Adrenal gland (tissue), 12 donors: ENCODE results near the gene TMEM72. TPM values are rescaled to one million over a fixed set of nuclear protein-coding genes. Genes with fewer than 3 reads are reported as not detected.

Source experiments
- DNase-seq, 7 donors: peaks; one replicate each; pipeline ENCODE4 v3.0.0-alpha.2; 2019 to 2020
- H3K27ac ChIP-seq, 5 donors: fragments of 200-600 bp; sonication (generic) in 4 of 5; 1 replicate in 3 of 5; 2 replicates in 2 of 5; pipeline versions ENCODE4 v1.5.1 to v1.8.0; 2016 to 2020; ENCODE audit warnings: mild to moderate bottlenecking in 1 of 5
- H3K27me3 ChIP-seq: fragments of 200-600 bp; 2 replicates; pipeline ENCODE4 v1.8.0; 2021
- H3K36me3 ChIP-seq, 2 donors: fragments of 200-600 bp; replicated peaks in 1 of 2; 1 replicate in 1 of 2; 2 replicates in 1 of 2; pipeline versions ENCODE4 v1.5.1 to v1.8.0; 2018 to 2022
- H3K4me1 ChIP-seq, 2 donors: fragments of 200-600 bp; replicated peaks in 1 of 2; 1 replicate in 1 of 2; 2 replicates in 1 of 2; pipeline versions ENCODE4 v1.5.1 to v1.8.0; 2018 to 2021
- H3K4me3 ChIP-seq, 4 donors: fragments of 200-600 bp; sonication (generic) in 3 of 4; one replicate each; pipeline ENCODE4 v1.5.1; 2016 to 2018
- H3K9me3 ChIP-seq, 3 donors: fragments of 200-600 bp; sonication (generic) in 1 of 3; replicated peaks in 1 of 3; 1 replicate in 2 of 3; 2 replicates in 1 of 3; pipeline versions ENCODE4 v1.5.1 to v1.8.0; 2016 to 2021
- CTCF ChIP-seq, 6 experiments: fragments of 450-650 bp in 4 of 6; fragments of 200-600 bp in 2 of 6; sonication (generic) in 1 of 6; IDR thresholded peaks; 1 replicate in 5 of 6; 2 replicates in 1 of 6; pipeline versions ENCODE4 v1.5.1 to v1.8.0; 2016 to 2021; ENCODE audit warnings: antibody characterized with exemption in 6 of 6, mild to moderate bottlenecking in 2 of 6, moderate library complexity in 1 of 6
- POLR2A ChIP-seq, 2 donors: fragments of 450-650 bp; IDR thresholded peaks; one replicate each; pipeline ENCODE4 v1.6.1; 2017; ENCODE audit warnings: antibody characterized with exemption in 2 of 2, mild to moderate bottlenecking in 2 of 2, moderate library complexity in 1 of 2
- WGBS, 4 donors: extraction: QIAGEN DNeasy Blood & Tissue Kit in 2 of 4; methylation state at CpG; one replicate each; pipeline versions ENCODE4 v1.1.5 to v1.1.7; 2013 to 2017; 5-methylcytosine and 5-hydroxymethylcytosine counted together
- intact Hi-C, 2 donors: fragments of 100-400 bp; cut with DNase I; formaldehyde crosslinking; loops; one replicate each; pipeline versions ENCODE4 v1.14.1 to v1.15.0; 2022 to 2023
- polyA plus RNA-seq, 3 donors: library from polyadenylated mRNA; stranded (reverse); fragments of 200-250 nt in 2 of 3; fragments of 350-450 nt in 1 of 3; fragmentation: Illumina TruSeq in 1 of 3; extraction: RNeasy Lipid Tissue Mini Kit (QIAGEN cat#74804) in 1 of 3; gene quantifications; one replicate each; pipeline ENCODE4 v1.2.3, GENCODE V29; 2013 to 2014
- total RNA-seq, 9 donors: library from RNA; depleted of rRNA in 4 of 9; stranded (reverse); fragments of >200 nt in 4 of 9; fragments of 120-200 nt in 1 of 9; fragmentation: NEBNext Ultra II Directional in 1 of 9; extraction: Animal tissue kit (Norgen Biotek cat#: 25700) in 1 of 9; gene quantifications; one replicate each; pipeline versions ENCODE4 v1.1.0 to v1.2.4, GENCODE V29; 2013 to 2023
- donor health status: healthy with polysubstance abuse.
- donor health status: Bipolar disorder and iron deficiency.
- donor health status: DM: yes; HTN: yes; CAD: no.
- donor health status: DM: no; HTN: no; CAD: no.
- donor health status: DM: no; HTN: no; CAD: no.
- donor health status: DM: yes; HTN: yes; CAD: no.

TMEM72 gene
- total and polyA plus RNA-seq, 12 donors = 0.17 TPM; not detected in 11

GRCh38 chr10:44870031-44870430 is 41.1 kb upstream of the TMEM72 start:
- Histone ChIP-seq H3K27ac (no peak overlapping the region), H3K4me3 (no peak overlapping the region), H3K36me3 (no peaks in the 10 kb centered on the region), H3K27me3 (peaks cover 5% of the 10 kb centered on the region), H3K9me3 (no peaks in the 10 kb centered on the region), H3K4me1 (no peaks in the 10 kb centered on the region)
- TF ChIP-seq CTCF (IDR thresholded peaks at IDR 0.05) (no peak), POLR2A (IDR thresholded peaks at IDR 0.05) (no peak)
- intact Hi-C loops = no loop called here
- WGBS, 4 donors = 88 to 95% (median 89%) methylated on average over 6 of the region's 6 CpGs
- DNase-seq = no peak

- 69 to 78% (median 70%) methylated on average over 6 of the region's 6 CpGs for WGBS, 4 donors
- Histone ChIP-seq H3K27ac (no peak overlapping the region), H3K4me3 (no peak overlapping the region), H3K27me3 (no peaks in the 10 kb centered on the region), H3K4me1 (no peaks in the 10 kb centered on the region), H3K9me3 (no peaks in the 10 kb centered on the region), H3K36me3 (no peaks in the 10 kb centered on the region)
- intact Hi-C loops = no loop called here
- TF ChIP-seq CTCF (IDR thresholded peaks at IDR 0.05) (no peak), POLR2A (IDR thresholded peaks at IDR 0.05) (no peak)
- peak in 1 of 7 donors; percentile 8 for DNase-seq
Measured at GRCh38 chr10:44873160-44873559, 38.0 kb upstream of the TMEM72 start.

GRCh38 chr10:44874166-44874565 is 37.0 kb upstream of the TMEM72 start:
- Histone ChIP-seq H3K9me3 (no peaks in the 10 kb centered on the region), H3K4me1 (peaks cover 4 to 7% of the 10 kb centered on the region in 2 donors), H3K4me3 (no peak overlapping the region), H3K27ac (no peak overlapping the region), H3K36me3 (no peaks in the 10 kb centered on the region), H3K27me3 (no peaks in the 10 kb centered on the region)
- intact Hi-C loops = no loop called here
- 14 to 48% (median 28%) methylated on average over 1 of the region's 1 CpG for WGBS, 4 donors
- TF ChIP-seq POLR2A (IDR thresholded peaks at IDR 0.05) (no peak), CTCF (IDR thresholded peaks at IDR 0.05) (no peak)
- peak in 4 of 7 donors; percentile 30 to 61 (median 59) for DNase-seq

- peak; percentile 87 to 93 (median 89) for DNase-seq
- peak overlapping the region in 2 of 4 donors; percentile 2 to 54 for H3K4me3 ChIP-seq
- no peaks in the 10 kb centered on the region for H3K9me3 ChIP-seq
- H3K4me1 ChIP-seq = peaks cover 7 to 12% of the 10 kb centered on the region in 2 donors
- no peaks in the 10 kb centered on the region for H3K36me3 ChIP-seq
- no peaks in the 10 kb centered on the region for H3K27me3 ChIP-seq
- TF ChIP-seq CTCF (IDR thresholded peaks at IDR 0.05) = no peak
- peak in 1 of 2 donors; percentile 47 for TF ChIP-seq POLR2A (IDR thresholded peaks at IDR 0.05)
- 4 to 6% (median 5%) methylated on average over 24 to 29 of the region's 29 CpGs for WGBS, 4 donors
- intact Hi-C loops = no loop called here
- H3K27ac ChIP-seq = peak overlapping the region in 2 of 5 donors; percentile 34 to 35
Measured at GRCh38 chr10:44878706-44879530, 32.2 kb upstream of the TMEM72 start.
